ENCODE data around the gene CNOT8.
"Not testable (repeated sequence)": the region's sequence is repeated elsewhere in the genome, so short reads cannot be mapped to it uniquely, and the experiment has no call there.

The CNOT8 gene

DNA sequence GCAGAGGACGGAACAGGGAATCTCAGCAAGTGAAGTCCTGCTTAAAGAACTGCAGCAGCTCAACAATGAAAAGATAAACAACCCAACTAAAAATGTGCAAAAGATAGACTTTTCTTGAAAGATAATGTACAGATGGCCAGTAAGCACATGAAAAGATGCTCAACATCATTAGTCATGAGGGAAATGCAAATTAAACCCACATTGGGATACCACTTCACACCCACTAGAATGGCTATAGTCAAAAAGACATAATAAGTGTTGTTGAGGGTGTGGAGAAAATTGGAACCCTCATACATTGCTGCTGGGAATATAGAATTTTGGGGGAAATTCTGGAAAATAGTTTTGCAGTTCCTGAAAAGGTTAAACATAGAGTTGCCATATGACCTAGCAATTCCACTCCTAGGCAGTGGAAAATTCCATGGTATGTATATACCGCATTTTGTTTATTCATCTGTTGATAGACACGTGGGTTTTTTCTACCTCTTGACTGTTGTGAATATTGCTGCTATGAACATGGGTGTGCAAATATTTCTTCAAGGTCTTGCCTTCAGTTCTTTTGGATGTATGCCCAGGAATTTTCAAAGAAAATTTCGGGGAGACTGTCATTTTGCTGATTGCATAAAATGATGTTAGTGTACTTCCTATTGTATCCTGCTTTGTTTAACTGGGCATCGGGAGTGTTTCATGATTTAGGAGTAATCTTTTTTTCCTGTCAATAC lies 7.2 kb downstream of the CNOT8 start:
- no peak for DNase-seq (ENCODE audit: low spot score)

DNA sequence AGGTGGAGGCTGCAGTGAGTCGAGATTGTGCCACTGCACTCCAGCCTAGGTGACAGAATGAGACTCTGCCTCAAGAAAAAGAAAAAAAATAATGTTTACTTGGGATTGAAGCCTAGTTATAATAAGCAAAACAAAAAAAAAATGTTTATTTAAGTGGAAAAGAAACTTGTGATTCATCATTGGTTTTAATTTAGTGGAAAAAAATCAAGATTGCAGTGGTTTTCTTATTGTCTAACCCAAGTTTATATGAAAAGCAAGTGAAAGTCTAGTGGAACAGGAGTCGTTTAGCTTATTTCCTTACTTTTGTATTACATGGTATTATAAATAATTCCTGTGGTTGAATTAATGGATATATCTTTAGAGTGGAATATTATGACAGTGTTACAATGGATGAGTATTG lies 8.4 kb downstream of the CNOT8 start:
- DNase-seq (ENCODE audit: low spot score): no peak

DNA sequence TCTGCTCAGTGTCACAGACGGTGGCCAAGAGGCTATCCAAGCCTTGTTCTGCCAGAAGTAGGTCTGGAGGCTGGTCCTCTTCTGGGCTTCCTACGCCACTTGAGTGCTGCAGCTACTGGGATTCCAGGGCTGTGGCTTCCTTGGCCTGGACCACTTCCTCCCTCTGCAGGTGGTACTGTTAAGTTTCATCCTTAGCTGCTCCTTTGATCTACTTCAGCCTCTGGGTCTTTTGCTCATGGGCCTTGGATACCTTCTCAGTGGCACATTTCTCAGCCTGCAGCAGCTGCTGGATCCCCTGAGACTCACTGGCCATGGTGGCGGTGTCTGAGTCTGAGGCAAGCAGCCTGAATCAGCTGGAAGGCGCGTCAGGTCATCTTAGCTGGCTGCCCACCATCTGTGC lies 10.3 kb downstream of the CNOT8 start:
- no peak for DNase-seq (ENCODE audit: low spot score)

DNA sequence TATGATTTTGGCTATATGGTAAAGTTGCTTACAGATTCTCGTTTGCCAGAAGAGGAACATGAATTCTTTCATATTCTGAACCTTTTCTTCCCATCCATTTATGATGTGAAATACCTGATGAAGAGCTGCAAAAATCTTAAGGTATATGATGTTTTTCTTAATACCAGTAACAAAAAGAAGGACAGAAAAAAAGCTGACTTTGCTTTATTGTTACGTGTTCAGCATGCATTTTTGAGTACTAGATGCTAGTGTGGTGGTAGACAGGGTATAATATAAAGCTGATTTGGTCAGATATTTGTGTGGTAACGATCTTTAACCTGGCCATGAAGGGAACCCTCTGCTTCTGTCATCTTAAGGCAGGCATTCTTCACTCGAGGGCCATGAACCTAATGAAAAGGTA lies 13.3 kb downstream of the CNOT8 start:
- no peak for DNase-seq (ENCODE audit: low spot score)

DNA sequence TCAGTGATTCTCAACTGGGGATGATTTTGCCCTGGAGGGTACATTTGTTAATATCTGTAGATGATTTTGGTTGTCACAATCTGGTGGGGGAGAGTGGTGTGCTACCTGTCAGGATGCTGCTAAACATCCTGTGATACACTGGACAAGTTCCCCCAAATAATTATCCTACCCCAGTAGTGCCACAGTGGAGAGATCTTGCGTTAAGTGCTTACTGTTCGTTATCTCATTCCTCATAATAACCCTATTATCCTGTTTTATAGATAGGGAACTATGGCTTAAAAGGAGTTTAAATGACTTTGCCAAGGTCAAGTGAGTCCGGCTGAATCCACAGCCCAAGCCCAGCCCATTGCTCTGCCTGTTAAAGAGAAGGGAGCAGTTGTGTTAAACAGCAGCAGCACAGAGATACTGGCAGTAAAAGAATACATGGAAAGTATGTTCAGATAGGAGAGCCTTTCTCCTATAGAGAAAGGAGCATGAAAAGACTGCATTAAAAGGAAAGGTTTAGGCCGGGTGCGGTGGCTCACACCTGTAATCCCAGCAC lies 15.4 kb downstream of the CNOT8 start:
- DNase-seq (ENCODE audit: low spot score): no peak

DNA sequence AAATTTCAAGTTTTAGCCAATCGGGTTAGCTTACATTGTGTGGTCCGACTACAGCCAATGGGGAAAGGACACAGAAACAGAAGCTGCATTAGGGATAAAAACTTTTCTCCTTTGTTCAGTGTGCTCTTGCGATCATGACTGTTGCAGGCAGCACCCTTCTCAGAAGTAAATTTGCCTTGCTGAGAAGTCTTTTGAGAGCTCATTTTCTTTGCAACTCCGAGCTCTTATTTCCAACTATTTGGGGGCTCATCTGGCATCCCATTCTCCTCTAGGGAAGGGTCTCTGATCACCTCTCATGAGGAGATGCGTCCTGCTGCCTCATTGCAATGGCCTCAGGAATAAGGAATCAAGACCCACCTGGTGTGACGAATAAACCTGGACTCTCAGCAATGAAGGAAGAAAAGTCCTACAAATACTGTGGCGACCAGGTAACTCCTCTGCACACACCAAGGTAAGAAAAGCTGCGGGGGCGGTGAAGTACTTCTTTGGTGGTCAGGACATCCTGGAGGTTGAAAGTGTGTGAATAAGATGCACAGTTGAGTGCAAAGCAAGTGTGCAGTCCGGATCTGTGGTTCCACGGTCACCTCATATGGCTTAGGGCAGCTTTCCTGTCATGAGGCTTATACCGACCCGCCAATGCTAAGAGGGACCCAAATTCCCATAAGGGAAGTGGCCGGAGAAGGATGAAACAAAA lies 20.4 kb downstream of the CNOT8 start:
- no peak for DNase-seq (ENCODE audit: low spot score)

DNA sequence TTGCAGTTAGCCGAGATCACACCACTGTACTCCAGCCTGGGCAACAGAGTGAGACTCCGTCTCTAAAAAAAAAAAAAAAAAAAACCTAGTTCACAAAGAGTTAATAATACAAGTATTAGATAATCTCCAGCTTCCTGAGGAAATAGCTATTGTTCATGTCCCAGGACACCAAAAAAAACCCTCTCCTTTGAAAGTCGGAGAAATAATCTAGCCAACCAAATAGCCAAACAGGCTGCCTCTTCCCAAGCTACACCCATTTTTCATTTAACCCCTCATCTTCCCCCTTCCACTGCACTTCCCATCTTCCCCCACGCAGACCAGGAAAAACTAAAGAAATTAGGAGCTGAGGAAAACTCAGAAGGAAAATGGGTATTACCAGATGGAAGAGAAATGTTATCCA lies 23.6 kb downstream of the CNOT8 start:
- peak; percentile 58 for DNase-seq (ENCODE audit: low spot score)

DNA sequence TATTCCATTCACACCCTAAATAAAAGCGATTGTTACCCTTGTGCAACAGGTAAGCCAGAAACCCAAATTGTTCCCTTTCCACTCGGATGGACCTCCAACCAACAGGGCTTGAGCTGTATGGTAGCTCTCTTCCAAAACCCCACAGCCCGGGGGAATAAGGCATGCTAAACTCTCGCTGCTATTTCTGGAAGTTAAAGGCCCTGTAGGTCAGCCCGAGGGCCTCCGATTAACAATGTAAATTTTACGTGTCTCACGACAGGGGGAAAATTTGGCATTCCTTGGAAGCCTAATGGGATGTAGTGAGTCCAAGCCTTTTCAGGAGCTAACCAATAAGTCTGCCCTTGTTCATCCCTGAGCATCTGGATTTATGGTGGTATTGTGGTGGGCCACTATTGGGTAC lies 26.0 kb downstream of the CNOT8 start:
- DNase-seq (ENCODE audit: low spot score): no peak

DNA sequence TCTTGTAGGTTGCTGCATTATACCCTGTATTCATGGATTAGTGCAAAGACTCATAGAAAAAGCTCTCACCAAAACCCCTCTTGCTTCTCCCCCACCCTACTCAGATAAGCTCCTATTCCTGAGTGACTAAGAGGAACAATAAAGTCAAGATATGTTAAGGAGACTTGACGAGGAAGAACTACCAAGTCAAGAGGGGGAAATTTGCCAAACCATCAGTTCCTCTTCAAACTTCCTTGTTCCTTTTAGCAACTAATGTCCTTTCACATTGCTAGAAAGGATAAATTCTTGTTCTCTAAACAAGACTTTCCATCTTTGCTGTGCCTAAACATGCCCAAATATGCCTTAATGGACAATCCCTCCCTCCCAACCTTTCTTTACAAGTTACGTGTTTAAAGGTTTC lies 27.0 kb downstream of the CNOT8 start:
- no peak for DNase-seq (ENCODE audit: low spot score)

DNA sequence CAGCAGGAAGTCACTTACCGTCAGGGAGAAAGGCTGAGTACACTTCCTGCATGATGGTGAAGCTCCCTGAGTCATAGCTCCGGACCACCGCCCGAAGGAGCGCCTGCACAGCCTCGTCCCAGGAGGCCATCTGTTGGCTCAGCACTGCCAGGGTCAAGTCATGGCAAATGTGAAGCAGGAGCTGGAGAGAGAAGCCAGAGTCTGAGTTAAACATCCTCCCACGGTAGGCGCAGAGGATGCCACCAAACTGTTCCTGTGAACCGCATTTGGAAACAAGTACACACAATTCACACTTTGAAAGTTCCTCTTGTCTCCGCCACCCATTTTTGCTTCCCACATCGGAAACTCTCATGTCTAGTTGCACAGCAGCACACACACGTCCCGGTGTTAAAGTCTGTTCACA lies 33.9 kb downstream of the CNOT8 start:
- DNase-seq (ENCODE audit: low spot score): peak; percentile 82

DNA sequence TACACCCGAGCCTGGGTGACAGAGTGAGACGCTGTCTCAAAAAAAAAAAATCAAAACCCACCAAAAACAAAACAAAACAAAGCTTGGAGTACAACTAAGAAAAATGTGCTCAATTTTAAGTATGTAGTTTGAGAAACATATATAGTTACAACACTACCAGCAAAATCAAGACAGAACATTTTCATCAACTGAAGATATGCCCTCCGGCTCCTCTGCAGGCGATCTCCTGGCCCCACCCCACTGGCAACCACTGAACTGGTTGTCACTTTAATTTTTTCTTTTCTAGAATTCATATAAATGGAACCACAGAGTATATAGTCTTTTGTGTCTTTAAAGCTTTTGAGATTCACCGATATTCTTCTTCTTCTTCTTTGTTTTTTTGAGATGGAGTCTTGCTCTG lies 35.0 kb downstream of the CNOT8 start:
- DNase-seq (ENCODE audit: low spot score): no peak

DNA sequence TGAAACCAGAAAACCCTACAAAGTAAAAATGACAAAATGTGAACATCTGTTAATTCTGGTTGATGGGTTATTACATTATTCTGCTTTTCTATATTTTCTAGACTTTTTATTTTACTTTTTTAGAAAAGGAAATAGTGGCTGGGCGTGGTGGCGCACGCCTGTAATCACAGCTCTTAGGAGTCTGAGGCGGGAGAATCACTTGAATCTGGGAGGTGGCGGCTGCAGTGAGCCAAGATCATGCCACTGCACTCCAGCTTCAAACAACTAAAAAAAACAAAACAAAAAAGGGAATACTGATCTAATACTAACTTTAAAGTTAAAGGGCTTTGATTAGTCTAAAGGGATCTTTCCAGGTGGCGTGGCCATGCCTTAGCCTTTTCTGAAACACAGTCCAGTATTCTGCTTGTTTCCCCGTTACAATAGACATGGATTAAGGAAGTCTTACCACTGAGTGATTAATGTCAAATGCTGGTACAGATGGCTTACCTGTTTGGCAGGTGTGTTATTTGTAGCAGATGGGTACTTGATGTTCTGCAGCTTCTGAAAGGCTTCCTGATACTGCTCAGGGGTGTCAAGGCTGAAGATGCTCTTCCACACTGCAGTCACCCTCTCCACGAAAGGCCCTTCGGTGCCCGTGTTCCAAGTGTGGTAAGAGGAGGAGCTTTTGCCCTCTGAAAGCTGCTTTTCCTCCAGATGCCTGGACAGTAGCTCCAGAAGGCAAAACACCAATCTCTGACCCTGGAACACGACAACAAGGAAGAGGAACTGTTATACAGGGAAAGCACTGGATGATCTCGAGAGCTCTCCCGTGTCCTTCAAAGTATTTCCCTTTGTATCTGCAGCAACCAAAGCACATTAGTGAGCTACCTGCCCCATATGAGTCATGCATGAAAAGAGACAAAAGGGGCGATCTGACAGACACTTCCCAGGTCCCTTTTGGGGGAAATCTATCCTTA lies 37.5 kb downstream of the CNOT8 start:
- no peak for DNase-seq (ENCODE audit: low spot score)

DNA sequence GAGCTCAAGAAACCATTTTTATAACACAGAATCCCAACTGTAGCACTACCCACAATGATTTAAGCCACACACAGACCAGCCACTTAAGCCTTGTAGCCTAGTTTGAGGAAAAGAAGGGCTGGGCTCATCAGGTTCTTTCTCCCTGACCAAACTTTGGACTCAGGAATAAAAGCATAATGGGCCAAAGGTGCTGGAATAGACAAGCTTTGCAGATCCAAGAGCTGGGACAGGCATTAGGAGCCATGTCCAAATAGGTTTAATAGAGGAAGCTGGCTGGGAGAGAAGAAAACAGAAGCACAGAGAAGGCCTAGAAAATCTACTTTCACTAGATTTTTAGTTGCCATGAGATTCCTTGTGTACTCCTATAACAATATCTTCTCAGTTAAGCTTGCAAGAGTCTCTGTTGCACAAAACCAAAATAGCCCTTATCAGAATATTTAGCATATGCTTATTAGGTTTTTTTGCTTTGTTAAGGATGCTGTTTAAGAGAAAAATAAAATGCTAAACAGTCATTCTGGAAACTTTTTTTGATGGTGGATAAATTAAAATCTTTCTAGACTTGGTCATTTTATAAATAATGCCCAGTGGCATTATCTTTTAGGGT lies 38.2 kb downstream of the CNOT8 start:
- DNase-seq (ENCODE audit: low spot score): no peak

DNA sequence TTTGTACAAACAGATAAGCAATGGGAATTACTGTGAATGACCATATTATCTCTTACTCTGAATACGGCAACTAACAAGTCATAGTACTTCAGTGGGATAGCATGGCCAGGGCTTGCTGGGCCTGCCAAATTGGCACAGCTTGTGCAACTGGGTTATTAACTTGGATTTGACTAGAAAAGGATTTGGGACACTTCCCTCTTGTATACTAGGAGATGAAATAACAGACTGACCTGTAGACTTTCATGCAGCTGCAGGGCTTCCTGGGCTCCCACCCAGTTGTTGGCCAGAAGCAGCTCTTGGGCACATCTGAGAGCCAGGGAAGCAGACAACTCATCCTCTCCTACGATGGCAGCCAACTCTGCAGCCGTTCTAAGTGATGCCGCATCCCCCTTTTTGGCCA lies 39.8 kb downstream of the CNOT8 start:
- DNase-seq (ENCODE audit: low spot score): no peak

DNA sequence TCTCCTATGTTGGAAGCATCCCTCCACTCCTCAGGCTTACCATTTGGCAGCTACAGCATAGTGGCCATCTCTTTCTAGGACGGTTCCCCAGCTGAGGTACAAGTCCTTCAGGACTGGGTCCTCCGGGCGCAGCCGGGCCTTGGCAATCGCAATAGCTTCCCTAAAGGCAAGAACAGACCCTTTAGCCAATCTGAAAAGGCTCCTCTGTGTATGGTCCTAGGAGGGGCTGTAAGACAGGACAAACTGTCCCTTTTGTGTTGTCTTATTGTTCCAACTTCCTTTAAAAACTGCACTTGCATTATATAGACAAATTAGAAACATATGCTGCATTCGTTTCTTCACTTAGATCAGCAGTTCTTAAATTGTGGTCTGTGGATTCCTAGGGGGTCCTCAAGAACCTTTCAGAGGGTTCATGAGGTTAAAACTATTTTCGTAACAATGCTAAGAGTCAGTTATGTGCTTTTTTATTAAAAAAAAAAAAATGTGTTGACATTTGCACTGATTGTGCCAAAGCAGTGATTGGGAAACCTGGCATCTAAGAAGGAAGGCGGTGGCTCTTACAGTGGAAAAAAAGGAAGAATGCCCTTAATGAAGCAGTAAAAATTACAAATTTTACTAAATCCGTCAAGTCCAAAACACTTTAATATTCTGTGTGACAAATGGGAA lies 40.9 kb downstream of the CNOT8 start:
- no peak for DNase-seq (ENCODE audit: low spot score)

DNA sequence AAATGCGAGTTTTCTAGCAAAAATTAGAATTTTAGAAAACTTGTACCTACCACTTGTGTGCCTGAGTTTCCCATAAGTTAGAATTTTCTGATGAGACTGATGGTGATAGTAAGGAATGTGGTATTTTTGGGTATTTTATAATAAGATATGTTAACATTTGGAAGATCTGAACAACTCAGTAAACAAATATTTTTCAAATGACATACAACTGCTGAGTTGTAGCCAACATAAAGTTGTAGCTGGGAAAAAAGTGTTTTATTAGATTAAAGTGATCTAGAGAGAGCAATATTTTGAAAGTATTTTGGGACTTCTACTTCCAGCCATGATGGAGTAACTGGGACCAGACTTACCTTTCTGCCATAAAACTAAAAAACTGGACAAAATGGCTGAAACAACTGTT lies 41.6 kb downstream of the CNOT8 start:
- DNase-seq (ENCODE audit: low spot score): no peak

DNA sequence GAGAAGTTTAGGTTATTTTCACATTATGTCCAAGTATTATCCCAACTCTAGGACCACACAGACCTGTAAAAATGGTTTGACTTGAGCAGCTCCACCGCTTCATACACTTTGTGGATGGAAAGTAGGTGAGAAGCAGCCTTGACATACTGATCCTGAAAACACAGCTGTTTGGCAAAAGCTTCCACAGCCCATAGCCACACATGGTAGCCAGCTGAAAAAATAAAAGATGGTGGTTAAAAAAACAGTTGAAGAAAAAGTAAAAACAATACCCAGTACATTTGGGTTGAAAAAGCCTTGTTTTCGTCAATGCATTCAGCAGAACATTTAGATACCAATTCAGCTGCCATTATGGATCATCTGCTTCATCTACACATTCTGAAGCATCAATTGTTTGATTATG lies 42.8 kb downstream of the CNOT8 start:
- DNase-seq (ENCODE audit: low spot score): no peak

DNA sequence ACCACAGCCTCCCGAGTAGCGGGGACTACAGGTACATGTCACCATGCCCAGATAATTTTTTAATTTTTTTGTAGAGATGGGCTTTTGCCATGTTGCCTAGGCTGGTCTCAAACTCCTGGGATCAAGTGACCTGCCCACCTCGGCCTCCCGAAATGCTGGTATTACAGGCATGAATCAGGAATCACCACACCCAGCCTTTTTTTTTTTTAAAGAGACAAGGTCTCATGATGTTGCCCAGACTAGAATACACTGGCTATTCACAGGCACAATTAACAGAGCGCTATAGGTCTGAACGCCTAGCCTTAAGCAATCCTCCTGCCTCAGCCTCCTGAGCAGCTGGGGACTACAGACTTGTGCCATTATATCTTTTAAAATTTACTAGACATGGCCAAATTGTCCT lies 43.5 kb downstream of the CNOT8 start:
- no peak for DNase-seq (ENCODE audit: low spot score)

DNA sequence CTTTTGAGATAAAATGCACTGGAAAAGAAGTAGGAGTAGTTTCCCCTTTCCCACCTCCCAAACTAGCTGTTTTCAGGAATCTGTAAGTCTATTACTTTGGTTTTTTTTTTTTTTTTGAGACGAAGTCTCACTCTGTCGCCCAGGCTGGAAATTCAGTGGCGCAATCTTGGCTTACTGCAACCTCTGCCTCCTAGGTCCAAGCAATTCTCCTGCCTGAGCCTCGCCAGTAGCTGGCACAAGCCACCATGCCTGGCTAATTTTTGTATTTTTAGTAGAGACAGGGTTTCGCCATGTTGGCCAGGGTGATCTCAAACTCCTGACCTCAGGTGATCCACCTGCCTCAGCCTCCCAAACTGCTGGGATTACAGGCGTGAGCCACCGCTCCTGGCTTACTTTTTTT lies 47.2 kb downstream of the CNOT8 start:
- not testable (repeated sequence) for DNase-seq (ENCODE audit: low spot score)

DNA sequence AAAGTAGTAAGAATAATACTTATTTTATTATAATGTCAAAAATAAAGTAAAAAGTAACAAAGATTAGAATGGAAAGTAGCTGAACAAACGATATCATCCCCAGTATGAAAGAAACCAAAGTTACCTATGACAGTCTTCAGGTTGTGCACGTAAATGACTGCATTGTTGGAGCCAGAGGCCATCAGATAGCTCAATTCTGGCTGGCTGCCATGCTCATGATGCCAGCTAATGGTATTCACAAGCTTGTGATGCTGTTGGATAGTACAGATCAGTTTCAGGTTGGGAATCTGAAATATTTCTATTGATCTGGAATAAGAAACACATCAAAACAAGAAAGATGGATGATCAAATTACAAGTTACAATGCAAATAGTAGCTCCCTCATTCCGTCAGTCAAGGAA lies 58.4 kb downstream of the CNOT8 start:
- no peak for DNase-seq (ENCODE audit: low spot score)

DNA sequence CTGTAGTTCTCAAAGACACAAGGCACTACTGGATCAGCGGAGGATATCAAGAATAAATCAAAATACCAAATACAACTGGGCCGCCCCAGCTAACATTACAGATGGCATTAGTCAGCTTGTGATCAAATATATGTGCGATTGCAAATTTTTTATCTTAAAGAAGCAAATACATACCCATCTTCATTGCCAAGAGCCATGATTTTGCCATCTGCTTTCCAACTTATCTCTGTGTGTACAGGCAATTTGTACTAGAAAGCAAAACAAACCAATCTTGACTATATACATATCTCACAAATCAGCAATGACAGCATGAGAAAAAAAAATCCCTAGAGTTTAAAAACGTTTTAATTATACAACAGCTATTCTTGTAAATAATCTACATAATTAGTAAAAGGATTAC lies 59.3 kb downstream of the CNOT8 start:
- no peak for DNase-seq (ENCODE audit: low spot score)
